Brain microvascular endothelial cell (primary cell): Measurements from ENCODE around the gene PSORS1C1.
A peak's percentile ranks its signal among the peaks of the same experiment; 100 is the strongest.

Source experiments
- DNase-seq: peaks from one replicate; pipeline ENCODE4 v3.0.0-alpha.2; 2020
- H3K27ac ChIP-seq: fragments of 250-450 bp; sonication (Bioruptor Pico); 2 replicates; pipeline ENCODE4 v1.5.1; 2020; ENCODE audit warnings: mild to moderate bottlenecking, moderate library complexity
- H3K27me3 ChIP-seq: fragments of 250-450 bp; sonication (Bioruptor Pico); replicated peaks from 2 replicates; pipeline ENCODE4 v1.5.1; 2020; ENCODE audit warnings: mild to moderate bottlenecking
- H3K36me3 ChIP-seq: fragments of 250-450 bp; sonication (Bioruptor Pico); replicated peaks from 2 replicates; pipeline ENCODE4 v1.5.1; 2020; ENCODE audit warnings: mild to moderate bottlenecking
- H3K4me3 ChIP-seq: 2 replicates; pipeline ENCODE4 v1.5.1; 2011; ENCODE audit warnings: low read depth, mild to moderate bottlenecking, control low read depth, low read length, moderate library complexity
- in situ Hi-C: cut with HindIII; loops from 2 replicates; pipeline ENCODE4 v1.10.0; 2017; ENCODE audit warnings: low sequenced_read_pairs, low pct_ligation_motif_present
- TF ChIP-seq, protein P1 (sequence below): IDR thresholded peaks from 2 replicates; pipeline ENCODE4 v1.5.1; 2011; ENCODE audit warnings: low read depth, mild to moderate bottlenecking, moderate library complexity, low read length, control low read depth, inconsistent platforms; ENCODE audit errors: missing control alignments

Gene PSORS1C1

GRCh38 chr6:31143148-31143547 lies 28.5 kb downstream of the PSORS1C1 start:
- H3K4me3 ChIP-seq, result no peak overlapping the region
- TF ChIP-seq, protein P1, sequence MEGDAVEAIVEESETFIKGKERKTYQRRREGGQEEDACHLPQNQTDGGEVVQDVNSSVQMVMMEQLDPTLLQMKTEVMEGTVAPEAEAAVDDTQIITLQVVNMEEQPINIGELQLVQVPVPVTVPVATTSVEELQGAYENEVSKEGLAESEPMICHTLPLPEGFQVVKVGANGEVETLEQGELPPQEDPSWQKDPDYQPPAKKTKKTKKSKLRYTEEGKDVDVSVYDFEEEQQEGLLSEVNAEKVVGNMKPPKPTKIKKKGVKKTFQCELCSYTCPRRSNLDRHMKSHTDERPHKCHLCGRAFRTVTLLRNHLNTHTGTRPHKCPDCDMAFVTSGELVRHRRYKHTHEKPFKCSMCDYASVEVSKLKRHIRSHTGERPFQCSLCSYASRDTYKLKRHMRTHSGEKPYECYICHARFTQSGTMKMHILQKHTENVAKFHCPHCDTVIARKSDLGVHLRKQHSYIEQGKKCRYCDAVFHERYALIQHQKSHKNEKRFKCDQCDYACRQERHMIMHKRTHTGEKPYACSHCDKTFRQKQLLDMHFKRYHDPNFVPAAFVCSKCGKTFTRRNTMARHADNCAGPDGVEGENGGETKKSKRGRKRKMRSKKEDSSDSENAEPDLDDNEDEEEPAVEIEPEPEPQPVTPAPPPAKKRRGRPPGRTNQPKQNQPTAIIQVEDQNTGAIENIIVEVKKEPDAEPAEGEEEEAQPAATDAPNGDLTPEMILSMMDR, result no peak
- no peaks in the 10 kb centered on the region for H3K27me3 ChIP-seq
- H3K36me3 ChIP-seq, result no peaks in the 10 kb centered on the region
- in situ Hi-C loops, result no loop called here
- H3K27ac ChIP-seq, result no peak overlapping the region
- peak; percentile 42 for DNase-seq

DNA sequence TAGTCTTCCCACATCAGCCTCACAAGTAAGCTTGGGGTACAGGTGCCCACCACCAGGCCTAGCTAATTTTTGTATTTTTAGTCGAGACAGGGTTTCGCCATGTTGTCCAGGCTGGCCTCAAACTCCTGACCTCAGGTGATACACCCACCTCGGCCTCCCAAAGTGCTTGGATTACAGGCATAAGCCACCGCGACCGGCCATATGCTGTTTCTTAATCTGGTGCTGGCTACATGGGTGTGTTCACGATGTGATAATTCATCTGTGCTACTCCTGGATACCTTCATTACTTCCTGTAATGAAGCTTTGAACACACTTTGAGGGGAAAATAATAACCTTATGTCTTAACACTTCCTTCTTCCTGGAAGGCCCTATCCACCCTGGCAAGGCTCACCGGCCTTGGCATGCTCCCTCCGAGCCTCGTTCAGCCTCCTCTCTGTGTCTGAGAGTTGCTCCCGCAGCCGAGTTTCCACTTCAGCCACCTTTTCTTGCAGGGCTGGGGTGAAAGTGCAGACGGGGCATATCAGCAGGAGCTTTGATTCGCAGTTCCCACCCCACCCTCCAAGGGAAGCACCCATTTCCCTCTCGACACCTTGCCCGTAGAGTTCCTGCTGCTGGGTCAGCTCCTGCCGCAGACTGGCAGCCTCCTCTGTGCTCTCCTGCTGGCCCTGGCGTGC lies 29.8 kb downstream of the PSORS1C1 start:
- Histone ChIP-seq H3K36me3 (no peaks in the 10 kb centered on the region), H3K27me3 (no peaks in the 10 kb centered on the region), H3K4me3 (no peak overlapping the region), H3K27ac (no peak overlapping the region)
- DNase-seq, result no peak
- in situ Hi-C loops, result no loop called here
- TF ChIP-seq, protein P1, result no peak

DNA sequence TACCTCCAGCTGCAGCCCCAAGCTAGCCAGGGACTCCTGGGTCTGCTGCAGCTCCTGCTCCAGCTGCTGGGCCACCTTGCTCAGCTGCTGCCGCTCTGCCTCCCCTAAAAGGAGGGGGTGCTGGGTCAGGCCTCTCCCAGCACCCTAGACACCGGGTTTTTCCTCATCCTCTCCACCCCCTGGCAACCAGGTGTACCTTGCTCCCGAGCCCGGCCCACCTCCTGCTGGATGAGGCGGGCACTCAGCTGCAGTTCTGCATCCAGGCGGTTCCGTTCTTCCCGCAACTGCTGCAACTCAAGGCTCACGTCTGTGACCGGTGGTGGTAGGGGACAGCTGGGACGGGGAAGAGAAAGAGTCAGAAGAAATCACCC lies 30.4 kb downstream of the PSORS1C1 start:
- DNase-seq, result no peak
- no peaks in the 10 kb centered on the region for H3K36me3 ChIP-seq
- H3K27me3 ChIP-seq, result no peaks in the 10 kb centered on the region
- H3K4me3 ChIP-seq, result no peak overlapping the region
- TF ChIP-seq, protein P1, result no peak
- in situ Hi-C loops, result no loop called here
- H3K27ac ChIP-seq, result no peak overlapping the region

DNA sequence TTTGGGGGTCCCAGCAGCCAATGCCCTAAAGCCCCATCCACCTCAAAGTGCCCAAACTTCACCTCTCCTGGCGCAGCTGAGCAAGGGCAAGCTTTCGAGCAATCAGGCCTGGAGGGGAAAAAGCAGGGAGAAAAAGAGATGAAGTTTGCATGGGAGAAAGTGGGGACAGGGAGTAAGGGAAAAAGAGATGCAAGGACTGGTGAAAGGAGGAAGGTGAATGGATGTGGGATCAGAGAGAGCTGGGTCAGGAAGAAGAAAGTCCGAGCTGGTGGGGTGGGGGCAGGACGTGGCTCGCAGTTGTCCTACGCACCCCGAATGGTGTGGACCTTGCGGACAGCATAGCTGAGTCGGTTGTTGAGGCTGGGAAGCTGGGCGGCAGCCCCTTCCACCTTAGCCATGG lies 30.8 kb downstream of the PSORS1C1 start:
- no peak for DNase-seq
- no peaks in the 10 kb centered on the region for H3K36me3 ChIP-seq
- no peaks in the 10 kb centered on the region for H3K27me3 ChIP-seq
- no peak overlapping the region for H3K27ac ChIP-seq
- H3K4me3 ChIP-seq, result no peak overlapping the region
- TF ChIP-seq, protein P1, result no peak
- in situ Hi-C loops, result no loop called here

DNA sequence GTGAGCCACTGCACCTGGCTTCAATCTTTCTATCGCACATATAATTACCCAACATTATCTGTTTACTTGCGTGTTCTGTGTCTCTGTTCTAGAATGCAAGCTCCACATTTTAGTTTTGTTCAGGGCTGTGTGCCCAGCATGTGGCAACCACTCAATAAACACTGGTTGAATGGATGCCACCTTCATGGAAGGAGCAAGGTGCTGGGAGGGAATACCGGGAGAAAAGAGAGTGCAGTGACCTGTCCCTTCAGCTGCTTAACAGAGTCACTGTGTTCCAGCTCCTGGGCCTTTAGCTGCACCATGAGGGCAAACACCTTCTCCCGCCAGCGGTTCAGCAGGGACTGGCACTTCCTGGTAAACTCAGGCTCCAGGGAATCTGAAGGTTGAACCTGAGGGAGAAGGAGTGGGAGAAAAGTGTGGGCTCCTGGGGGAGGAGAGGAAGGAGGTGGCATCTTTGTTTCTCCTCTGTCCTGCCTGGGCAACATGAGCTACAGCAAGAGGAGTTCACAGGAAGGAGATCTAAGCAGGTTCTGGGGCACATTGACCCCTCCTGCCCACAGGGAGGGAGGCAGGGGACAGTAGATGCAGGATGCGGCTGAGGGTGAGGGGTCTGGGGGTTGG lies 35.3 kb downstream of the PSORS1C1 start:
- TF ChIP-seq, protein P1, result no peak
- Histone ChIP-seq H3K36me3 (no peaks in the 10 kb centered on the region), H3K27ac (no peak overlapping the region), H3K27me3 (no peaks in the 10 kb centered on the region), H3K4me3 (no peak overlapping the region)
- in situ Hi-C loops, result no loop called here
- DNase-seq, result no peak

GRCh38 chr6:31152781-31153180 lies 38.2 kb downstream of the PSORS1C1 start:
- Histone ChIP-seq H3K27me3 (no peaks in the 10 kb centered on the region), H3K36me3 (no peaks in the 10 kb centered on the region), H3K4me3 (no peak overlapping the region), H3K27ac (no peak overlapping the region)
- TF ChIP-seq, protein P1, result no peak
- no peak for DNase-seq
- in situ Hi-C loops, result no loop called here
